ENCODE measurements around the gene MINK1. TPM values are rescaled to one million over a fixed set of nuclear protein-coding genes. Genes with fewer than 3 reads are reported as not detected.
A peak's percentile ranks its signal among the peaks of the same experiment; 100 is the strongest.

Gene MINK1
- total and polyA plus RNA-seq, 10 of the 15 experiments (the other 5 are each of a cell fraction or from before 2014, with no cell fraction given), result 0.08 to 55.6 (median 15.0) TPM

DNA sequence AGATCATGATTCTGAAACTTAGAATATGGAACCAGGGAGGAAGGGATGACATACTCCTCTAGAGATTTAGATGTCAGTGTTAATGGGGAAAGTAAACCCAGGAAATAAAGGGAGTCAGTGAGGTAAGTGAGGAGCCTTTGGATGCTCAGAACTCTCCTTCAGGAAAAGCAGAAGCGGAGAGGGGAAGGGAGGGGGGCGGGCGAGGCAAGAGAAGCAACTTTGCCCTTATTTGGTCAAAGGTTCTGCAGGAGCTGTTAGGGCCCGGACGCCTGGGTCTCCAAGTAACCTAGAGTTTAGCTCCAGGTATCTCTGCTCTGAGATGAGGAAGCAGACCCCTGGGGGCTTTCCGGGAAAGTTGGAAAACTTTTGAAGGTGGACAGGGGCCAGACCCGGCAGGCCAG is 113.9 kb downstream of the MINK1 start:
- Histone ChIP-seq H3K27me3 (replicated peaks in 1 of 2; ENCODE audit: control insufficient read depth in 2 of 2, insufficient read depth in 2 of 2, low read length in 1 of 2) (no peaks in the 10 kb centered on the region), H4K20me1 (ENCODE audit: control insufficient read depth, insufficient read depth) (peaks cover 5% of the 10 kb centered on the region), H2AFZ (ENCODE audit: control insufficient read depth, low read depth, low read length) (no peak overlapping the region), H3K4me1 (ENCODE audit: control insufficient read depth, insufficient read depth, low read length) (peaks cover 51% of the 10 kb centered on the region), H3K27ac (ENCODE audit: control insufficient read depth, insufficient read depth) (peak overlapping the region; percentile 100), H3K4me3 (peak overlapping the region; percentile 96), H3K79me2 (ENCODE audit: control insufficient read depth, insufficient read depth, low read length) (peaks cover 77% of the 10 kb centered on the region), H3K9ac (ENCODE audit: control insufficient read depth, insufficient read depth, low read length) (peak overlapping the region; percentile 100), H3K9me3 (replicated peaks; ENCODE audit: control insufficient read depth, insufficient read depth, low read length) (no peaks in the 10 kb centered on the region), H3K36me3 (ENCODE audit: control insufficient read depth in 2 of 2, insufficient read depth in 2 of 2, low read length in 1 of 2) (peaks cover 20% of the 10 kb centered on the region in 2 experiments), H3K4me2 (ENCODE audit: control insufficient read depth, insufficient read depth) (peak overlapping the region; percentile 55)
- ChIA-PET RAD21 (ENCODE audit: unreplicated experiment) (interaction anchor here (0.7 to 9.8 kb wide), 5 partner anchors 7 to 44 kb away, joined by 3 to 73 read pairs (median 4); partner anchors contain the start of genes CAMTA2, CHRNE, RNF167 and SLC25A11), POLR2A (interaction anchor here (0.8 to 17.5 kb wide), 3 partner anchors 19 to 115 kb away, joined by 4 to 272 read pairs (median 5); partner anchors contain the start of genes INCA1, KIF1C and SPAG7), SMC1A (ENCODE audit: uncharacterized antibody, unreplicated experiment) (interaction anchor here (7.1 kb wide), 1 partner anchor 20 kb away, joined by 50 read pairs; the partner anchor contains the start of gene SPAG7), CTCF (interaction anchor here (1.0 to 3.3 kb wide), 3 partner anchors 19 to 38 kb away, joined by 4 to 13 read pairs (median 12); partner anchors contain the start of gene SPAG7)
- no peak for FAIRE-seq
- no peak for ATAC-seq
- 0% methylated on average over 6 of the region's 7 CpGs for WGBS (ENCODE audit: insufficient coverage, insufficient replicate concordance, low lambda C conversion rate, missing lambda C conversion rate)
- intact Hi-C loops (cut with micrococcal nuclease; ENCODE audit: unreplicated experiment) (no loop called here), in situ Hi-C loops (cut with MboI) (no loop called here)
- no TSS peak for BruUV-seq (replicated peaks)
- TF ChIP-seq, protein P1, sequence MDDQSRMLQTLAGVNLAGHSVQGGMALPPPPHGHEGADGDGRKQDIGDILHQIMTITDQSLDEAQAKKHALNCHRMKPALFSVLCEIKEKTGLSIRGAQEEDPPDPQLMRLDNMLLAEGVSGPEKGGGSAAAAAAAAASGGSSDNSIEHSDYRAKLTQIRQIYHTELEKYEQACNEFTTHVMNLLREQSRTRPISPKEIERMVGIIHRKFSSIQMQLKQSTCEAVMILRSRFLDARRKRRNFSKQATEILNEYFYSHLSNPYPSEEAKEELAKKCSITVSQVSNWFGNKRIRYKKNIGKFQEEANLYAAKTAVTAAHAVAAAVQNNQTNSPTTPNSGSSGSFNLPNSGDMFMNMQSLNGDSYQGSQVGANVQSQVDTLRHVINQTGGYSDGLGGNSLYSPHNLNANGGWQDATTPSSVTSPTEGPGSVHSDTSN (IDR thresholded peaks at IDR 0.05; ENCODE audit: insufficient replicate concordance, low read depth, low read length), result peak; percentile 15
- TF ChIP-seq, protein P2, sequence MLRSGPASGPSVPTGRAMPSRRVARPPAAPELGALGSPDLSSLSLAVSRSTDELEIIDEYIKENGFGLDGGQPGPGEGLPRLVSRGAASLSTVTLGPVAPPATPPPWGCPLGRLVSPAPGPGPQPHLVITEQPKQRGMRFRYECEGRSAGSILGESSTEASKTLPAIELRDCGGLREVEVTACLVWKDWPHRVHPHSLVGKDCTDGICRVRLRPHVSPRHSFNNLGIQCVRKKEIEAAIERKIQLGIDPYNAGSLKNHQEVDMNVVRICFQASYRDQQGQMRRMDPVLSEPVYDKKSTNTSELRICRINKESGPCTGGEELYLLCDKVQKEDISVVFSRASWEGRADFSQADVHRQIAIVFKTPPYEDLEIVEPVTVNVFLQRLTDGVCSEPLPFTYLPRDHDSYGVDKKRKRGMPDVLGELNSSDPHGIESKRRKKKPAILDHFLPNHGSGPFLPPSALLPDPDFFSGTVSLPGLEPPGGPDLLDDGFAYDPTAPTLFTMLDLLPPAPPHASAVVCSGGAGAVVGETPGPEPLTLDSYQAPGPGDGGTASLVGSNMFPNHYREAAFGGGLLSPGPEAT (IDR thresholded peaks at IDR 0.05; ENCODE audit: low read depth), result no peak
- TF ChIP-seq NR2F1 (conservative IDR thresholded peaks at IDR 0.05) (no peak), ELK1 (IDR thresholded peaks at IDR 0.05; ENCODE audit: low read depth, low read length) (peak; percentile 54), POLR2AphosphoS5 (IDR thresholded peaks at IDR 0.05; ENCODE audit: low read length) (peak; percentile 51), SRF (IDR thresholded peaks at IDR 0.05; ENCODE audit: low read depth in 2 of 2, low read length in 2 of 2) (peak; percentile 85 to 97), CHD1 (IDR thresholded peaks at IDR 0.05; ENCODE audit: low read depth, low read length) (0 out of 2 replicates have a peak, but pooled peaks have one; percentile 52), NFIC (IDR thresholded peaks at IDR 0.05; ENCODE audit: low read depth, low read length) (no peak), SPI1 (IDR thresholded peaks at IDR 0.05; ENCODE audit: borderline replicate concordance, insufficient read depth, low read depth, low read length) (peak; percentile 40; the same call in 1 of the 2 replicates), LARP7 (IDR thresholded peaks at IDR 0.05) (0 out of 2 replicates have a peak, but pooled peaks have one; percentile 22), SUZ12 (IDR thresholded peaks at IDR 0.05; ENCODE audit: unreplicated experiment) (no peak), ZZZ3 (IDR thresholded peaks at IDR 0.05; ENCODE audit: control insufficient read depth, insufficient read length, low read depth) (no peak), TBL1XR1 (IDR thresholded peaks at IDR 0.05; ENCODE audit: low read depth, low read length) (0 out of 2 replicates have a peak, but pooled peaks have one; percentile 34), RB1 (IDR thresholded peaks at IDR 0.05; ENCODE audit: borderline replicate concordance) (no peak)
- DNase-seq (ENCODE audit: low read depth, low spot score), result no peak
